Vagina (tissue), 2 donors: ENCODE measurements around the gene IL6R.

ENCODE experiments used
- POLR2A ChIP-seq, 2 donors: fragments of 450-650 bp; IDR thresholded peaks; one replicate each; pipeline ENCODE4 v1.6.1; 2017; ENCODE audit warnings: antibody characterized with exemption in 2 of 2, mild to moderate bottlenecking in 2 of 2, moderate library complexity in 2 of 2
- POLR2AphosphoS5 ChIP-seq, 2 donors: sonication (generic); formaldehyde crosslinking; IDR thresholded peaks; one replicate each; pipeline ENCODE4 v1.9.0; 2017; ENCODE audit warnings: antibody characterized with exemption in 2 of 2, mild to moderate bottlenecking in 2 of 2, low read depth in 1 of 2; ENCODE audit not compliant: insufficient read depth in 1 of 2
- TF ChIP-seq, protein P1 (sequence below), 3 experiments: fragments of 450-650 bp in 2 of 3; fragments of 200-600 bp in 1 of 3; sonication (generic) in 1 of 3; IDR thresholded peaks; one replicate each; pipeline ENCODE4 v1.5.1; 2017 to 2019; ENCODE audit warnings: antibody characterized with exemption in 3 of 3, mild to moderate bottlenecking in 2 of 3, moderate library complexity in 2 of 3

- TF ChIP-seq, protein P1, sequence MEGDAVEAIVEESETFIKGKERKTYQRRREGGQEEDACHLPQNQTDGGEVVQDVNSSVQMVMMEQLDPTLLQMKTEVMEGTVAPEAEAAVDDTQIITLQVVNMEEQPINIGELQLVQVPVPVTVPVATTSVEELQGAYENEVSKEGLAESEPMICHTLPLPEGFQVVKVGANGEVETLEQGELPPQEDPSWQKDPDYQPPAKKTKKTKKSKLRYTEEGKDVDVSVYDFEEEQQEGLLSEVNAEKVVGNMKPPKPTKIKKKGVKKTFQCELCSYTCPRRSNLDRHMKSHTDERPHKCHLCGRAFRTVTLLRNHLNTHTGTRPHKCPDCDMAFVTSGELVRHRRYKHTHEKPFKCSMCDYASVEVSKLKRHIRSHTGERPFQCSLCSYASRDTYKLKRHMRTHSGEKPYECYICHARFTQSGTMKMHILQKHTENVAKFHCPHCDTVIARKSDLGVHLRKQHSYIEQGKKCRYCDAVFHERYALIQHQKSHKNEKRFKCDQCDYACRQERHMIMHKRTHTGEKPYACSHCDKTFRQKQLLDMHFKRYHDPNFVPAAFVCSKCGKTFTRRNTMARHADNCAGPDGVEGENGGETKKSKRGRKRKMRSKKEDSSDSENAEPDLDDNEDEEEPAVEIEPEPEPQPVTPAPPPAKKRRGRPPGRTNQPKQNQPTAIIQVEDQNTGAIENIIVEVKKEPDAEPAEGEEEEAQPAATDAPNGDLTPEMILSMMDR (IDR thresholded peaks at IDR 0.05) = peak in 1 of 3 experiments; percentile 29
- TF ChIP-seq POLR2A (IDR thresholded peaks at IDR 0.05) = peak in 1 of 2 donors; percentile 5
- TF ChIP-seq POLR2AphosphoS5 (IDR thresholded peaks at IDR 0.05; ENCODE audit: insufficient read depth in 1 of 2, low read depth in 1 of 2) = peak; percentile 61 to 89
Observed at GRCh38 chr1:154405747-154406571, 816 bp downstream of the IL6R start.
